HG03097 (cell line): ENCODE results near the gene CROCC.

Experiments used
- ATAC-seq: cut with Tn5 transposase; IDR thresholded peaks from one replicate; pipeline ENCODE4 v1.9.1; 2021; ENCODE audit not compliant: unreplicated experiment, low FRiP score

Gene CROCC

DNA sequence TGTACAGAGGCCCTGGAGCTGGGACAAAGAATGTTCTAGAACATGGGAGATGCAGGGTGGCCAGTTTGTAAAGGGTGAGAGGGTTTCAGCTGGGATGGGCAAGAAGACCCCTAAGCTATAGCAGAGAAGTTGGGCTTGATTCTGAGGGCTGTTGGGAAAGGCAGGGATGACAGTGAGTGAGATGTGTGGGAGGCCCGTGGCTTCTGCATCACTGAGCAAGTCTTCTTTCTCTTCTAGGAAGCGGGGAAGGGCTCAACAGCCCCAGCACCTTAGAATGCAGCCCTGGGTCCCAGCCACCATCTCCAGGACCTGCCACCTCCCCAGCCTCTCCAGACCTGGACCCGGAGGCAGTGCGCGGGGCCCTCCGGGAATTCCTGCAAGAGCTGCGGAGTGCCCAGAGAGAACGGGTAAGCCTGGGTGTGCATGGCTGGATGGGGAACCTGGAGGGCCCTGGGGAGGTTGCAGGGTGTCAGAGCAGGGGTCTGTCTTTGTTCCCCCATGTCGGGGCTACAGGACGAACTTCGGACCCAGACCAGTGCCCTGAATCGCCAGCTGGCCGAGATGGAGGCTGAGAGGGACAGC lies 43.8 kb downstream of the CROCC start:
- ATAC-seq = no peak

DNA sequence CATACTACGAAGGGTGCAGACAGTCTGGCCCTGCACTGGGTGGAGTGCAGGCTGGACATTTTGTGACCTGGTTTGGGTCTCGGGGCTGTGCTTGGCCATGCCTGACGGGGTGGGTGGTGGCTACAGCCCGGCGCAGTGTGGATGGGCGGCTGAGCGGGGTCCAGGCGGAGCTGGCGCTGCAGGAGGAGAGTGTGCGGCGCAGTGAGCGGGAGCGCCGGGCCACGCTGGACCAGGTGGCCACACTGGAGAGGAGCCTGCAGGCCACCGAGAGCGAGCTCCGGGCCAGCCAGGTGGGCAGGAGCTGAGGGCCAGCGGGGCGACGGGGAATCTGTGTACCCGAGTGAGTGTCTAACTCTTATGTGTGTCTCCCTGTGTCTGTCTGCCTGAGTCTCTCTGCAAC lies 44.6 kb downstream of the CROCC start:
- ATAC-seq = no peak

DNA sequence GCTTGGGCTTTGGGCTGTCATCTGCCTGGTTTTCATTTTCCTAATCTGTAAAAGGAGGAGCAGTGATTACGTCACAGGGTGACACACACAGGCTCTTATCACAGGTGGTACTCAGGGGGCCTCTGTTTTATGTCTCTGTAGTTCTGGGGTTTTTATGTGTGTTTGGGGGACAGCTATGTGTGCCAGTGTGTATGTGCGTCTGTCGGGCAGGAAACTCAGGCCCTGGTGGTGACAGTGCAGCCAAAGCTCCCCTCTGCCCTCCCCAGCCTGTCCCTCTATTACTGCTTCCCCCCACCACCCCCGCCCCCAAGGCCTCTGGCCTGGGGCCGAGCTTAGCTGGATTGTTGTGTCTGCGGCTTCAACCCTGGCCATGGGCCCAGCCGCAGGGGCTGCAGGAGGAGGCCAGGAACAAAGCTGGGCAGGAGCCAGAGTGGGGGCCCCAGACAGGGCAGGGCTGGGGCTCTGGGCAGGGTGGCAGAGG lies 45.4 kb downstream of the CROCC start:
- no peak for ATAC-seq

DNA sequence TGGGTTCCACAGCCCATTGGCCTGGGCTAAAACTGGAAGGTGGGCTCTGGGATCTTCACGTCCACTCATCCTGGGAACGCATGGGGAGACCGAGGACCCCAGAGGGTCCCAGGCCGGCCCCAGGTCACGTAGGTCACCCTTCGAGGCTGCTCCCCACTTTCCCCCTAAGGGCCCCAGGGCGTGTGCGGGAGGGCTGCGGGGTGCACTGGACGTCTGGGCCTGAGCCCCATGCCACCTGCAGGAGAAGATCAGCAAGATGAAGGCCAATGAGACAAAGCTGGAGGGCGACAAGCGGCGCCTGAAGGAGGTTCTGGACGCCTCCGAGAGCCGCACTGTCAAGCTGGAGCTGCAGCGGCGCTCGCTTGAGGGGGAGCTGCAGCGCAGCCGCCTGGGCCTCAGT lies 46.2 kb downstream of the CROCC start:
- no peak for ATAC-seq

DNA sequence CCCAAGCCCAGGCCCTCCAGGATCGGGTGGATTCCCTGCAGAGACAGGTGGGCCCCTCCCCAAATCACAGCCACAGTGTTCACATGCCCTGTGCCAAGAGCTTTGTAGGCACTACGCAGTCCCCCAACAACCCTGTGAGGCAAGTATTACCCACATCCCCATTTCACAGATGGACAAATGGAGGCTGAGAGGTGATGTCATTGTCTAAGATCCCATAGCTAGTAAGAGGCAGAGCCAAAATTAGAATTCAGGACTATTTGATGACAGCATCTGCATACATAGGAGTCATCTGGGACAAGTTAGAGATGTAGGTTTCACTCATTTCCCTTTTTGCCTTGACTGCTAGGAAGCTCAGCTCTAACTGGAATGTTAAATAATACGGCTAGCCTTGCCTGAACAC lies 46.6 kb downstream of the CROCC start:
- no peak for ATAC-seq

DNA sequence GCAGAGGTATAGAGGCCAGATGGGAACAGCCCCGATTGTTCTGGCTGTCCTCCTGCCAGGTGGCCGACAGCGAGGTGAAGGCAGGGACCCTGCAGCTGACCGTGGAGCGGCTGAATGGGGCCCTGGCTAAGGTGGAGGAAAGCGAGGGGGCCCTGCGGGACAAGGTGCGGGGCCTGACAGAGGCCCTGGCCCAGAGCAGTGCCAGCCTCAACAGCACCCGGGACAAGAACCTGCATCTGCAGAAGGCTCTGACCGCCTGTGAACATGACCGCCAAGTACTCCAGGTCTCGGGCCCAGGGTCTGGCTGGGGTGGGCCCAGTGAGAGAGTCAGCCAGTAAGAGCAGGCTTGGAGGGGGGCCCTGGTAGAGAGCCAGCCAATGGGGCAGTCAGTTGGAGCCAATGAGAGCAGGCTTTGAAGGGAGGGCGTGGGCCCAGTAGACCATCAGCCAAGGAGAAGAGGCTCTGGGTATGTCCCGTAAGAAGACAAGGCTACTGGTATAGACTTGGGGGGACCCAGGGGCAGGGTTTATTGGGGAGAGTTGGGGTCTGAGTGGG lies 47.4 kb downstream of the CROCC start:
- no peak for ATAC-seq

DNA sequence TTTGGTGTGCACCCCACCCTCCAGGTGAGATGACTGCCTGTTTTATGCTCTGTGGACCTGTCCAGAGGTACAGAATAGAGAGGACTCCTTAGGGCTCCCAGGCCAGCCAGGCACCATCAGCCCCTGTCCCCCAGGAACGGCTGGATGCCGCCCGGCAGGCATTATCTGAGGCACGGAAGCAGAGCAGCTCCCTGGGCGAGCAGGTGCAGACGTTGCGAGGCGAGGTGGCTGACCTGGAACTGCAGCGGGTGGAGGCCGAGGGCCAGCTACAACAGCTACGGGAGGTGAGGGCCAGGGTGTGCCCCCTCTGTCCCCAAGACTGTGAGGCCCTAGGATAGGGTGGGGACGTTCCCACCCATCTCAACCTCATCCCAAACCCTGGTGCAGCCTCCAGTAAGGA lies 47.9 kb downstream of the CROCC start:
- ATAC-seq = no peak

DNA sequence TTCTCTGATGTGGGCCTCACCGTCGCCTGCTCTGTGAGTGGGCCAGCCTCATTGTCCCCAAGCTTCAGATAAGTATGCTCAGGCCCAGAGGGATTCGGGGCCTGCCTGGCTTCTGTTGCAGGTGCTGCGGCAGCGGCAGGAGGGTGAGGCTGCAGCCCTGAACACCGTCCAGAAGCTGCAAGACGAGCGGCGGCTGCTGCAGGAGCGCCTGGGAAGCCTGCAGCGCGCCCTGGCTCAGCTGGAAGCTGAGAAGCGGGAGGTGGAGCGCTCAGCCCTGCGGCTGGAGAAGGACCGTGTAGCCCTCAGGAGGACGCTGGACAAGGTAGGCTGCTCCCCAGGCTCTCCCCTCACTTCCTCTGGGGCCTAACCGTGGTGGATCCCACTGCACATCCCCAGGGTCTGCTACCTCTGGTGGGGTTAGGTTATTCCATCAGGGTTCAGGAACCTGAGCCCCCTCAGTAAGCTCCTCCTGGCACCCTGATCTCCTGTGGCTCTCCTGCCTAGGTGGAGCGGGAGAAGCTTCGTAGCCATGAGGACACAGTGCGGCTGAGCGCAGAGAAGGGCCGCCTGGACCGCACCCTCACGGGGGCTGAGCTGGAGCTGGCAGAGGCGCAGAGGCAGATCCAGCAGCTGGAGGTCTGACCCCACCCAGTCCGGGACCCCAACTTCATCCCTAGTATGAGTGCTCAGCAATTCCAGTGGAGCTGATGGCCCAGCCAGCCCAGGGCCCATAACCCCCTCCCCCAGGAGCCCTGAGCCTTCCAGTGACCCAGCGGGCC lies 48.6 kb downstream of the CROCC start:
- ATAC-seq = no peak

DNA sequence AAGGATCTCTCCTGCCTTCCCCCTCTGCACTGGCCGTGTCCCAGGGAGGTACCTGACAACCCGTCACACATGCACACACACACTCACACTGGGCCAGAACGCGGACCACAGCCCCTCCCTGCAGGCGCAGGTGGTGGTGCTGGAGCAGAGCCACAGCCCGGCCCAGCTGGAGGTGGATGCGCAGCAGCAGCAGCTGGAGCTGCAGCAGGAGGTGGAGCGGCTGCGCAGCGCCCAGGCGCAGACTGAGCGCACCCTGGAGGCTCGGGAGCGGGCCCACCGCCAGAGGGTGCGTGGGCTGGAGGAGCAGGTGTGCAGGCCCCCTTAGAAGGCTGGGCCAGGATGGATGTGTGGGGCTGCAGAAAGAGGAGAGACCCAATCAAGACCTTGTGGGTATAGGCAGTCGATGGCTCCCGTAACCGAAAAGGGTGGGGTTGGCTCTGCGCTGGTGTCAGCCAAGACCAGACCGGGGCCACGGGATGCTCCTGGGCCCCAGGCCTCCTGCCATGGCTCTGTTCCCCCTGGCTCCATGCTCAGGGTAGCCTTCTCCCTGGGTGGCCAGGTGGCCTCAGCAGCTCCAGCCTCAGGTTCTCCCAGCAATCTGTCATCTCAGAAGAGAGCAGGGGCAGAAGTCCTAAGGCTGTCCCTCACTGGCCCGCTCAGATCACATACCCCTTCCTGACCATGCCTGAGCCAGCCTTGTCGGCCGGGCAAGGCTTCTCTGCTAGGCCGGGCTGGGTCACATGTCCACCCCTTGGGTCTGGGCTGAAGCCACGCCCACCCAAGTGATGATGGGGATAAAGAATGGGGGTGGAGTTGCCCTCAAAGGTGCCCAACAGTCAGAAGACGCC lies 49.8 kb downstream of the CROCC start:
- no peak for ATAC-seq

DNA sequence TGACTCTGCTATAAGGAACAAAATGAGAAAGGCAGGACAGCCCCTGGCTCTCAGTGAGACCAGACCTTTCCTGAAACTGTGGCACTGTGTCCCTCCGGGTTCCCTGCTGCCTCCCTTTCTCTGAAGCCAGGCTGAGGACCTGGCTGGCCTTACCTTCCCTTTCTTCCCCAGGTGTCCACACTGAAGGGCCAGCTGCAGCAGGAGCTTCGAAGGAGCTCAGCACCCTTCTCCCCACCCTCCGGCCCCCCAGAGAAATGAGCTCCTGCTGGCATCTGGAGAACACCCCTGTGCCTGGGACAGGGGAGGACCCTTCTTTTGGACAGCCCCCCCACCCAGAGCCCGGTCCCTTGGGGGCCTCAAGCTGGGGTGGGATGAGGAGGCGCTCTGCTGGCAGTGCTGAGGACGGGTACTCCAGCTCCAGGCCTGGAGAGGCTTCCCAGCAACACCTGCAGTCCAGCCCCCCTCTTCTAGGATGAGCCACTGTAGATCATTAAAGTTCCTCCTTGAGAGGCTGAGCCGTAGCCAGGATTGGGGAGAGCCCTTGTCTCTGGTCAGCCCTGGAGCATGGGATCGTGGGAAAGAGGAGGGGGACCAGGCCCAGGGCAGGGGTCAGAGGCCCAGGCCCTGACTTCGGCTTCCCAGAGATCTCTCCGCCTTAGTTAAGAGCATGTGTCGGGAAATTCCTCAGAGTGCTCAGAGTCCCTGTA lies 50.6 kb downstream of the CROCC start:
- no peak for ATAC-seq

DNA sequence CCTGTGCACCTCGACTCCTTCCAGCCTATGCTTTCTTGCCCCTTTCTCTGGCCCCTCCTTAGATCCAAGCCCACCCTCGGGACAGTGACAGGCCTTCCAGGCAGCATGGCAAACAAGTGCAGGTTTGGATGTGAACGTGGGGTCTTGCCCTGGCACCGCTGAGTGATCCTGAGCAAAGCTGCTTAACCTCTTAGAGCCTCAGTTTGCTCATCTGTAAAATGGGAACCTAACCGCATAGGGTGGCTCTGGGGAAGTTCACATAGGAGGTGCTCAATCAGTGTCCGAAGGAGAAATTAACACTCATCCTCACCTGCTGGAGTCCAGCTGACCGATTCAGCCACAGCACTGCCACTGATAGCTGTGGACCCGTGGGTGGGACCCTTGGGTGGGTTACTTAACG lies 51.5 kb downstream of the CROCC start:
- no peak for ATAC-seq

DNA sequence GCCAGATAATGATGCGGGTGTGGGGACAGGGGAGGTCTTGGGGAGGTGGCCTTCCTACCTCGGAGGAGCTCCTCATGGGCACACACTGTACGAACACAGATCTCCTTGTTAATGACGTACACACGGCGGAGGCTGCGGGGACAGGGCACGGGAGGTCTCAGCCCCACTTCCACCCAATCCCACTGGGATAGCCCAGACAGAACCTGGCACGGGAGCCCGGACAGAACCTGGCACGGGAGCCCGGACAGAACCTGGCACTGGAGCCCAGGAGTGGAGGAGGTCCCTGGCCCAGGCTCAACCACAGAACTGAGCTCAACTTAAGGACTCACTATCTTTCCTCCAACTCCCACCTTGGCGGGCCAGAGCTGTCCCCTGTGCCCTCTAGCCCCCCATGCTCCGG lies 53.5 kb downstream of the CROCC start:
- ATAC-seq = no peak

DNA sequence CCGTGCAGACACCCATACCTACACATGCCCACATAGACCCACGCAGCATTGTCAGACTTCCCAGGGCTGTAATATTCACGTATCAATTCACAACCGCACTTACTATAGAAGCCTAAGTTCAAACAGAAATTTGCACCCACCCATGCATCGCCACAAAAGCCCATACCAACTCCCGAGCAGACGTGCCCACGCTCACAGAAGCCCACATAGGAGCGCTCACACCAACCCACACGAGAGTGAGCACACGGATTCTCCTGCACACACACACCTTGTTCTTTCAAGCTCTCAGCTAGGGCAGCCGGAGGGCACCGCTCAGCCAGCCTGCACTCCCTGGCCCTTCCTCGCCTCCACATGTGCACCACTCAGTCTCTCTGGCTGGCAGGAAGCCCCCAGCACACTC lies 54.1 kb downstream of the CROCC start:
- ATAC-seq = no peak

DNA sequence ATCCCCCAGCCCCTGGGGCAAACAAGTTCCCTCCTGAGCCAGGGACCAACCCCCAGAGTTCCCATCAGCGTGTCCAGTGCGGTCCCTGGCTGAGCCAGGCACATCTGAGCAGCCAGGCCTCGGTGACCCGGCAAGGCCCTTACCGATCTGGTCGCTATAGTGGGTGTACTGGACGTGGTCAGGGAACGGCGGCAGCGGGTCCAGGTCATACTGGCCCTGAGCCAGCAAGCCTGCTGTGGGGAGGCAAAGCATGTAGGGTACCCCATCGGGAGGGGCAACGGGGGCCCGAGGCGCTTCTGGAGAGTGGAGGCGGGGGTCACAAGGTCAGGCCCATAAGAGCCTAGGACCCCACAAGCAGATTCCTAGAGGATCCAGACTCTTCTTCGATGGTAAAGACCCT lies 55.2 kb downstream of the CROCC start:
- ATAC-seq = no peak

DNA sequence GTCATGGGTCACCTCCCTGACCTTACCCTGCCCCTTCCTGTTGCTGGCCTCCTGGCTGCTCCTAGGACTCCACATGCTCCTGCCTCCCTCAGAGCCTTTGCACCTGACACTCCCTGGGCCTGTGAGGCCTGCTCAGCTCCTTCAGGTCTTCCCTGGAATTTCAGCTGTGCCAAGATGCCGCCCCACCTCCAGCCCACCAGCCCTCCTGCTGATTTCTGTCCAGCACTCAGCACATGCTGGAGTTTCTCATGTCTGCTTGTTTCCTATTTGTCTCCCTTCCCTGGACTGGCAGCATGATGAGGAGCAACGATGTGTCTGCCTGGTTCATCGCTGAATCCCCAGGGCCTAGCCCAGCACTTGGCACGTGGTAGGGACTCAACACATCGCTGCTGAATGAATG lies 55.6 kb downstream of the CROCC start:
- no peak for ATAC-seq

DNA sequence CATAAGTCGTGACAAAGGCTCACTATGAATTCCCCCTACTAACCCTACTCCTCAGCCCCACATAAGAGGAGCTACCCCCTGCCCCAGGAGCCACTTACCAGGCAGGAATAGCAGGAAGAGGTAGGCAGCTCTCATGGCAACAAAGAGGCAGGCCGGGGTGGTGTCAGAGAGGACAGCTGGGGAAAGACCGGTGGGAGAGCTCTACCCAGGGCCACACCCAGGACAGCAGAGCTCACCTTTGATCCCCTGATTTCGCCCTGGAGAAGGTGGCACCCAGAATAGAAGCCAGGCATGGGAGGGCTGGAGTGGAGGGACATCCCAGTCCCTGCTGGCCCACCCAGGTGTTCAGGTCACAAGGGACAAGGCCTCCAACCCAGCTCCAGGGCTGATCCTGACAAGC lies 56.4 kb downstream of the CROCC start:
- no peak for ATAC-seq

DNA sequence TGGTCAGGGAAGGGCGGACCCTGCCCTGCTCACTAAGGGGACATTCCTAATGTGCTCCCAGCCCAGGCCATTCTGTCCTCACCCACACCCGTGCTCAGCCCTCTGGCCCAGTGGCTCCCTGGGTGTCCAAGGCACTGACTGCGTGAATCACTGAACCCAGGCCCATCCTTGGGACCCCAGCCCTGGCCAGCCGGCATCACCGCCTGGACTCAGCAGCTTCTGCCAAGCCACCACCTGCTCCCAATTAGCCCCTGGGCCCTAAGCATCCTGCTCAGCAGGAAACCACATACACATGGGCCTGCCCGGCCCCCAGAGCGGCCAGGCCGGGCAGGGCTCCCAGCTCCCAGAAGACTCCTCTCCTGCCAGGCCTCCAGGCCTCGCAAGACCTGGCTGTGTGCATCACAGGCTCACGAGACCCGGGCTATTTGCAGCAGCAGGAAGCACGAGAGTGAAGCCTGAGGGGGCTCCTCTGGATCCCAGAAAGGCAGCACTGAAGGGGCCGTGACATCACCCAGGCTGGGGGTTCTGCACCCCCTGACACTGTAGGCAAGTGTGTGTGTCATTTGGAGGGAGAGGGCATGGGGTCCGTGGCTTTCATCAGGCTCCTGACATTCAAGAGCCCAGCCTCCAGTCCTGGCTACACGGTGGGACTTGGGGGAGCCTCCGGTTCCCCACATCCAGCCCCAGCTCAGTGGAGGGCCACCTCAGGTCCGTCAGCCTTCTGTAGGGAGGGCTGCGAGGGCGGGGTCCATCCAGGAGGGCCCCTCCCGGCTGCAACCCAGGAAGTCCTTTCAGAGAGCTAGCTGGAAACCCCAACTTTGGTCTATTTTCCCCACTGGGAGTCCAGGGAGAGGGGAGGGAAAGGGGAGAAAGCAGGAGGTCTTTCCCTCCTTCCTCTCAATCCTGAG lies 57.1 kb downstream of the CROCC start:
- no peak for ATAC-seq

DNA sequence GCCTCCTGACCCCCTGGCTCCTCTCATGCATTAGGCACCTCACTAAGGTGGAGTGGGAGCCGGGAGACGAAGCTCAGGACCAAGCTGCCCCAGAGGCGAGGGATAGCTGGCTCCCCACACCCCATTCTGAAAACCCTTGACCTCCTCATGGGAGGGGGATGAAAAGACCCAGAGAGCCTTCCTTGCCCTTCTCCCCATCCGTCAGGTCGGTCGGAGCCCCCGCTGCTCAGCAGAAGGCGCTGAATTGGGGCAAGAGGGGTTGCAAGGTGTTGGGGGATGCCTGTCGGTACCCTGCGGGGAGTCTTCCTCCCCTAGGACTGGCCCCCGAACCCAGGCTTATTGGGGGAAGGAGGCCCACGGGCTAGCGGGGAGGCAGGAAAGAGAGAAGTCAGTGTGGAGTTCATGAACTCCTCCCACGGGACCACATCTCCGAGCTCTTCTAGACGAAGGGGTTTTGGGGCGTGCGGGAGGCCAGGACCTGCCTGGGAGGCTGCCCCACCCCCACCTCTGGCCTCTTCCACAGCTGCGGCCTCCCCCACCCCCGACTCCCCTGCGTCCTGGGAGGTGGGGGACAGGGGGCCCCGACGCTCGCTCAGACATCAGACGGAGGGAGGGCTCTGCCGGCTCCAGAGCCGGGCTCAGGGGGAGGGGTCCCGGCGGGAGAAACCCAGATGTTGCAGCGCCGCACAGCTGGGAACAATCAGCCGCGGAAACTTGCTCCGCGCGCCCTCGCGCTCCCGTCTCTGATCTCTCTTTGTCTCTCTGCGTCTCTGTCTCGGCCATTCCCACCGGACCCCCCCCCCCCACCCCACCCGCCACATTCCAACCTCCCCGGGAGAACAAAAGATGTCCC lies 58.0 kb downstream of the CROCC start:
- no peak for ATAC-seq
